Central memory CD8-positive, alpha-beta T cell (primary cell): Measurements from ENCODE around the gene DYNC2H1.
"Not testable (repeated sequence)": the region's sequence is repeated elsewhere in the genome, so short reads cannot be mapped to it uniquely, and the experiment has no call there.

ENCODE experiments used
- ATAC-seq: fragments of 150-1000 bp; cut with Tn5 transposase; replicated peaks from 2 replicates; pipeline ENCODE4 v1.10.0; 2022; ENCODE audit warnings: mild to moderate bottlenecking, moderate FRiP score, moderate number of reproducible peaks; ENCODE audit not compliant: poor library complexity, severe bottlenecking; ENCODE audit errors: extremely low read depth
- DNase-seq, 2 donors: peaks; one replicate each; pipeline ENCODE4 v3.0.0; 2021; ENCODE audit warnings: low spot score in 2 of 2
- H3K27ac Mint-ChIP-seq: one replicate; pipeline ENCODE4 v1.8.0; 2022; ENCODE audit warnings: low read depth, mild to moderate bottlenecking, moderate library complexity, mixed read lengths
- H3K27me3 Mint-ChIP-seq: one replicate; pipeline ENCODE4 v1.8.0; 2022; ENCODE audit warnings: mixed read lengths
- H3K36me3 Mint-ChIP-seq: one replicate; pipeline ENCODE4 v1.8.0; 2022; ENCODE audit warnings: mild to moderate bottlenecking, moderate library complexity, mixed read lengths; ENCODE audit not compliant: insufficient read depth
- H3K4me1 Mint-ChIP-seq: one replicate; pipeline ENCODE4 v1.8.0; 2022; ENCODE audit warnings: mixed read lengths
- H3K4me3 Mint-ChIP-seq: one replicate; pipeline ENCODE4 v1.8.0; 2022; ENCODE audit warnings: mild to moderate bottlenecking, moderate library complexity, mixed read lengths
- H3K9me3 Mint-ChIP-seq: one replicate; pipeline ENCODE4 v1.8.0; 2022; ENCODE audit warnings: mixed read lengths

DYNC2H1 gene

GRCh38 chr11:103364687-103365086 lies 255.5 kb downstream of the DYNC2H1 start:
- H3K27me3 Mint-ChIP-seq = no peaks in the 10 kb centered on the region
- H3K27ac Mint-ChIP-seq = no peak overlapping the region
- no peak overlapping the region for H3K4me3 Mint-ChIP-seq
- H3K36me3 Mint-ChIP-seq = no peaks in the 10 kb centered on the region
- no peaks in the 10 kb centered on the region for H3K9me3 Mint-ChIP-seq
- DNase-seq = no peak
- no peaks in the 10 kb centered on the region for H3K4me1 Mint-ChIP-seq
- ATAC-seq = no peak

DNA sequence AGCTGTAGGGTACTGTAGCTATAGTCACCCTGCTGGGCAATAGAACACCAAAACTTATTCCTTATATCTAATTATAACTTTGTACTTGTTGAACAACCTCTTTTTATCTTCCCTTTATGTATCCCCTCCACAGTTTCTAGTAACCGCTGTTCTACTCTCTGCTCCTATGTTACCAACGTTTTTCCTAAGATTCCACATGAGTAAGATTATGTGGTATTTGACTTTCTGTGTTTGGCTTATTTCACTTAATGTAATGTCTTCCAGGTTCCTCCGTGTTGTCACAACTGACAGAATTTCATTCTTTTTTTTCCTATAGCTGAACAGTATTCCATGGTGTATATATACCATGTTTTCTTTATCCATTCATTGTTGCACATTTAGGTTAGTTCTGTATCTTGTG lies 258.4 kb downstream of the DYNC2H1 start:
- Mint-ChIP-seq H3K4me1 (no peaks in the 10 kb centered on the region), H3K4me3 (no peak overlapping the region), H3K27ac (no peak overlapping the region), H3K27me3 (no peaks in the 10 kb centered on the region), H3K9me3 (peaks cover 5% of the 10 kb centered on the region), H3K36me3 (no peaks in the 10 kb centered on the region)
- DNase-seq (no peak), ATAC-seq (no peak)

GRCh38 chr11:103368145-103368544 lies 258.9 kb downstream of the DYNC2H1 start:
- ATAC-seq (no peak), DNase-seq (no peak)
- H3K27ac Mint-ChIP-seq = no peak overlapping the region
- H3K9me3 Mint-ChIP-seq = peaks cover 6% of the 10 kb centered on the region
- no peak overlapping the region for H3K4me3 Mint-ChIP-seq
- no peaks in the 10 kb centered on the region for H3K27me3 Mint-ChIP-seq
- no peaks in the 10 kb centered on the region for H3K36me3 Mint-ChIP-seq
- H3K4me1 Mint-ChIP-seq = no peaks in the 10 kb centered on the region

GRCh38 chr11:103370076-103370475 lies 260.9 kb downstream of the DYNC2H1 start:
- no peaks in the 10 kb centered on the region for H3K4me1 Mint-ChIP-seq
- DNase-seq = no peak
- no peaks in the 10 kb centered on the region for H3K27me3 Mint-ChIP-seq
- peaks cover 21% of the 10 kb centered on the region for H3K9me3 Mint-ChIP-seq
- no peak overlapping the region for H3K4me3 Mint-ChIP-seq
- no peak for ATAC-seq
- peaks cover 1% of the 10 kb centered on the region for H3K36me3 Mint-ChIP-seq
- H3K27ac Mint-ChIP-seq = no peak overlapping the region

DNA sequence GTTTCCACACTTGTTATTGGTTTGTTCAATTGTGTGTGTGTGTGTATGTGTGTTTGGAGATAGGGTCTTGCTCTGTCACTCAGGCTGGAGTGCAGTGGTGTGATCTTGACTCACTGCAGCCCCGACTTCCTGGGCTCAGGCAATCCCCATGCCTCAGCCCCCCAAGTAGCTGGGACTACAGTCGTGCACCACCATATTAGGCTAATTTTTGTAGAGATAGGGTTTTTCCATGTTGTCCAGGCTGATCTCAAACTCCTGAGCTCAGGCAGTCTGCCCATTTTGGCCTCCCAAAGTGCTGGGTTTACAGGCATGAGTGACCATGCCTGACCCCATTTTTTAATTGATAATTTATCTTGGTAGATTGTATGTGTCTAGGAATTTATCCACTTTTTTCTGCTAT lies 263.7 kb downstream of the DYNC2H1 start:
- no peaks in the 10 kb centered on the region for H3K27me3 Mint-ChIP-seq
- H3K36me3 Mint-ChIP-seq = peaks cover 1% of the 10 kb centered on the region
- H3K4me1 Mint-ChIP-seq = no peaks in the 10 kb centered on the region
- no peak overlapping the region for H3K4me3 Mint-ChIP-seq
- ATAC-seq = no peak
- H3K9me3 Mint-ChIP-seq = peaks cover 38% of the 10 kb centered on the region
- no peak for DNase-seq
- H3K27ac Mint-ChIP-seq = no peak overlapping the region

GRCh38 chr11:103374227-103374626 lies 265.0 kb downstream of the DYNC2H1 start:
- not testable (repeated sequence) for ATAC-seq, H3K27me3 Mint-ChIP-seq, H3K27ac Mint-ChIP-seq, H3K36me3 Mint-ChIP-seq, DNase-seq, H3K4me1 Mint-ChIP-seq, H3K4me3 Mint-ChIP-seq
- peaks cover 38% of the 10 kb centered on the region for H3K9me3 Mint-ChIP-seq

DNA sequence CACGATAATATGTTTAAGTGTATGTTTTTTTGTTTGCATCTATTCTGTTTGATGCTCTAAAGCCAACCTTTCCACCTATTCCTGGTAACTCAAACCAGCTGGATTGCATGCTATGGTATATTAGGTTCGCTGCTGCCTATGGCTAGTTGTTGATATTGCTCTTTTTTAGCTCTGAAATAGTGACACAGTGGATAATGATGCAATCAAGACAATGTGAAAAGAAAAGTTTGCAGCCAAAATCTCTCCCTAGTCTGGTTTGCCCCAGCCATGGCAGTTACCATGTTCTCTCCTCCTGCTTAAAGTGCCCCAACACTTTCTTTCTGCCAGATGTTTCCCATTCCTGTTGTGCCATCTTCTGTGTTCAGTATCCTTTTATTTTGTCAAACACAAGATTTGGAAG lies 269.7 kb downstream of the DYNC2H1 start:
- DNase-seq = no peak
- no peaks in the 10 kb centered on the region for H3K27me3 Mint-ChIP-seq
- H3K4me1 Mint-ChIP-seq = no peaks in the 10 kb centered on the region
- H3K27ac Mint-ChIP-seq = no peak overlapping the region
- H3K36me3 Mint-ChIP-seq = peaks cover 1% of the 10 kb centered on the region
- H3K9me3 Mint-ChIP-seq = peaks cover 25% of the 10 kb centered on the region
- ATAC-seq = no peak
- no peak overlapping the region for H3K4me3 Mint-ChIP-seq

DNA sequence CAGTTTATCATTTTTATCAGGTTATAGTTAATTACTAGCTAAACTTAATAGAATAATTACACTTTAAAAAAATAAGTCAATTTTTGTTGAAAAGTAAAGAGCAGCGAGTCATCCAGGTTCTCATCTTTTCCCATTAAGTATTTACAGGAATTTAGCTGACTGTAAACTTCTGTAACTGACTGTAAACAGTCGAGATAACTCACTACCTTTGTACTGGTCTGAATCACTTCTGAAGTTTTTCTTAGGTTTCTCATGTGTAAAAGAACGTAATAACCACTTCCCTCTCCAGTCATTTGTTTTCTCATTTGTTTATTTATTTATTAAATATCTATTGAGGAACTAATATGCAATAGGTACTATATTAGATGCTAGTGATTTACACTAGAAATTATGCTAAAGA lies 270.8 kb downstream of the DYNC2H1 start:
- Mint-ChIP-seq H3K4me3 (no peak overlapping the region), H3K27ac (no peak overlapping the region), H3K27me3 (no peaks in the 10 kb centered on the region), H3K36me3 (no peaks in the 10 kb centered on the region), H3K9me3 (peaks cover 17% of the 10 kb centered on the region), H3K4me1 (peaks cover 5% of the 10 kb centered on the region)
- no peak for ATAC-seq
- no peak for DNase-seq

- Mint-ChIP-seq H3K27ac (no peak overlapping the region), H3K4me1 (peaks cover 9% of the 10 kb centered on the region), H3K9me3 (no peaks in the 10 kb centered on the region), H3K4me3 (no peak overlapping the region), H3K27me3 (no peaks in the 10 kb centered on the region), H3K36me3 (no peaks in the 10 kb centered on the region)
- ATAC-seq (no peak), DNase-seq (no peak)
Measured at GRCh38 chr11:103384652-103385051, 275.4 kb downstream of the DYNC2H1 start.

DNA sequence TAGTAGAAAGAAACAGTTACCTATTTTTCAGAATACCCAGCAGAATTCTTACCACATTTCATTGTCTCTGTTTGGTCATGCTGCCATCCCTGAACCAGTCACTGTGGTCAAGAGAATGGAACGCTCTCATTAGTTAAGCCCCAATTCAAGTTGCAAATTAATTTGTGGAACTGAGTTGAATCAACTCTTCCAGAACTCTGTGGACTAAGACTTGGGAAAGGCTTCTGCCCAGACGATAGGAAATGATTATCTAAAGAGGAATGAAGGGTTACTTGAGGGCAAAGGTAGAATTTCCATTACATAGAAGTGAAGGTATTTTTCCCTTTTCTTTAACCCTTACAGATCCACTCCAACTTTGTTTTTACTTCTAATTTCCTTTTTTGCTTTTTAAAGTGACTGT lies 286.4 kb downstream of the DYNC2H1 start:
- no peak for ATAC-seq
- no peak for DNase-seq
- no peak overlapping the region for H3K4me3 Mint-ChIP-seq
- no peaks in the 10 kb centered on the region for H3K36me3 Mint-ChIP-seq
- no peaks in the 10 kb centered on the region for H3K4me1 Mint-ChIP-seq
- no peak overlapping the region for H3K27ac Mint-ChIP-seq
- H3K9me3 Mint-ChIP-seq = peaks cover 5% of the 10 kb centered on the region
- H3K27me3 Mint-ChIP-seq = no peaks in the 10 kb centered on the region

- no peaks in the 10 kb centered on the region for H3K36me3 Mint-ChIP-seq
- ATAC-seq = no peak
- no peak overlapping the region for H3K27ac Mint-ChIP-seq
- H3K4me3 Mint-ChIP-seq = no peak overlapping the region
- H3K9me3 Mint-ChIP-seq = peaks cover 1% of the 10 kb centered on the region
- no peak for DNase-seq
- H3K4me1 Mint-ChIP-seq = no peaks in the 10 kb centered on the region
- H3K27me3 Mint-ChIP-seq = no peaks in the 10 kb centered on the region
Measured at GRCh38 chr11:103396237-103396636, 287.0 kb downstream of the DYNC2H1 start.

DNA sequence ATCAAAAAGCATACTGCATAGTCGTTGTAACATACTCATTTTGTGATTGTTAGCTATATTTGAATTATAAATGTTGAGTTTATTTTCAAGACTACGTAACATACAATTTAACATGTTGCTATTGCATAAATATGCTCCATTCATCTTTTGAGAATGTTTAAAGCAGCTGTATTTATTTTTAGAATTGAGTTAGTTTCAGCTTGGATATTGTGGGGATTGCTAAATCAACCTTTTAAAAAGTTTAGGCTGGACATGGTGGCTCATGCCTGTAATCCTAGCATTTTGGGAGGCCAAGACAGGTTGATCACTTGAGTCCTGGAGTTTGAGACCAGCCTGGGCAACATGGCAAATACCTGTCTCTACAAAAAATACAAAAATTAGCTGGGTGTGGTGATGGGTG lies 288.1 kb downstream of the DYNC2H1 start:
- H3K9me3 Mint-ChIP-seq = no peaks in the 10 kb centered on the region
- DNase-seq (no peak), ATAC-seq (no peak)
- no peaks in the 10 kb centered on the region for H3K27me3 Mint-ChIP-seq
- H3K27ac Mint-ChIP-seq = no peak overlapping the region
- no peaks in the 10 kb centered on the region for H3K36me3 Mint-ChIP-seq
- no peaks in the 10 kb centered on the region for H3K4me1 Mint-ChIP-seq
- H3K4me3 Mint-ChIP-seq = no peak overlapping the region

- no peaks in the 10 kb centered on the region for H3K4me1 Mint-ChIP-seq
- H3K36me3 Mint-ChIP-seq = no peaks in the 10 kb centered on the region
- H3K9me3 Mint-ChIP-seq = no peaks in the 10 kb centered on the region
- H3K27ac Mint-ChIP-seq = no peak overlapping the region
- no peak for DNase-seq
- H3K27me3 Mint-ChIP-seq = no peaks in the 10 kb centered on the region
- no peak overlapping the region for H3K4me3 Mint-ChIP-seq
- no peak for ATAC-seq
Measured at GRCh38 chr11:103398829-103399228, 289.6 kb downstream of the DYNC2H1 start.

DNA sequence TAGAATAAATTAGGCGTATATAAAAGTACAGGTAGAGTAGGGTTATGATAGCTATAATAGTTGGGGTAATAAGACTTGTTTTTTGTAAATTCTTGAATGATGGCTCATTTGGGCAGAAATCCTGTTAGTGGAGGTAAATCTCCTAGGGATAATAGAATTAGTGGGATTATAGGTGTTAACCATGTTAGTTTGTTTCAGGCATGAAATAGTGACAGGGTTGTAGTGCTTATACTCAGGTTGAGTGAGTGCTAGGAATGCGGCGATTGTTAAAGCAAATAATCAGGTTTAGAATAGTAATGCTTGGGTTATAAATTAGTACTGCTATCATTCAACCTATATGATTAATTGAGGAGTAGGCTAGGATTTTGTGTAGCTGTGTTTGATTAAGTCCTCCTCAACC lies 297.1 kb downstream of the DYNC2H1 start:
- Mint-ChIP-seq H3K27me3 (no peaks in the 10 kb centered on the region), H3K9me3 (no peaks in the 10 kb centered on the region)

More for the DNA sequence above, 297.1 kb downstream of the DYNC2H1 start:
- no peak overlapping the region for H3K4me3 Mint-ChIP-seq
- no peaks in the 10 kb centered on the region for H3K4me1 Mint-ChIP-seq
- no peak for DNase-seq
- no peak overlapping the region for H3K27ac Mint-ChIP-seq
- ATAC-seq = no peak
- H3K36me3 Mint-ChIP-seq = no peaks in the 10 kb centered on the region
